NB4 (cell line): ENCODE results near the gene PDE3A.

Experiments
- POLR2A ChIP-seq: IDR thresholded peaks from 2 replicates; pipeline ENCODE4 v1.6.1; 2011; ENCODE audit warnings: mild to moderate bottlenecking; ENCODE audit not compliant: insufficient read length; ENCODE audit errors: extremely low read depth
- TF ChIP-seq, protein P1 (sequence below): IDR thresholded peaks from one replicate; pipeline ENCODE4 v1.5.1; 2012; ENCODE audit warnings: low read depth, low read length
- TF ChIP-seq, protein P2 (sequence below): IDR thresholded peaks from 2 replicates; pipeline ENCODE4 v1.6.1; 2011; ENCODE audit warnings: low read depth, low read length

DNA sequence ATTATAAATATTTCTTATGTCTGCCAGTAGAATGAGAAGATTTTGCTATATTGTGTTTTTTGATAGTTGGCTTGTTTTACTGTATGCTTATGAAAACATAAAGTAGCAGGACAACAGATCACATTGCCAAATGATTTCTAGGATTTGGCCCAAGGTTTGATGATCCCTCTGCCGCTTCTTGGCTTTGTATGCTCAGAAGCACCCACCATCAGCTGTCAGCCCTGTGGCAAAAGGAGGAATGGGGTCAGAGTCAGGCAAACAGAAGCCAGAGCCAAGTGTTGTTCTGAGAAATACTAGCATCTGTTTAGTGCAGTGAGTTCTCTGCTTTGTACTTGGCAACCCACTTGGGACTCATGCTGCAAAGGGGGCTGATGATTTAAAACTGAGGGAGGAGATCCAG is 152.2 kb downstream of the PDE3A start:
- TF ChIP-seq, protein P1, sequence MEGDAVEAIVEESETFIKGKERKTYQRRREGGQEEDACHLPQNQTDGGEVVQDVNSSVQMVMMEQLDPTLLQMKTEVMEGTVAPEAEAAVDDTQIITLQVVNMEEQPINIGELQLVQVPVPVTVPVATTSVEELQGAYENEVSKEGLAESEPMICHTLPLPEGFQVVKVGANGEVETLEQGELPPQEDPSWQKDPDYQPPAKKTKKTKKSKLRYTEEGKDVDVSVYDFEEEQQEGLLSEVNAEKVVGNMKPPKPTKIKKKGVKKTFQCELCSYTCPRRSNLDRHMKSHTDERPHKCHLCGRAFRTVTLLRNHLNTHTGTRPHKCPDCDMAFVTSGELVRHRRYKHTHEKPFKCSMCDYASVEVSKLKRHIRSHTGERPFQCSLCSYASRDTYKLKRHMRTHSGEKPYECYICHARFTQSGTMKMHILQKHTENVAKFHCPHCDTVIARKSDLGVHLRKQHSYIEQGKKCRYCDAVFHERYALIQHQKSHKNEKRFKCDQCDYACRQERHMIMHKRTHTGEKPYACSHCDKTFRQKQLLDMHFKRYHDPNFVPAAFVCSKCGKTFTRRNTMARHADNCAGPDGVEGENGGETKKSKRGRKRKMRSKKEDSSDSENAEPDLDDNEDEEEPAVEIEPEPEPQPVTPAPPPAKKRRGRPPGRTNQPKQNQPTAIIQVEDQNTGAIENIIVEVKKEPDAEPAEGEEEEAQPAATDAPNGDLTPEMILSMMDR = no peak
- no peak for TF ChIP-seq POLR2A
- TF ChIP-seq, protein P2, sequence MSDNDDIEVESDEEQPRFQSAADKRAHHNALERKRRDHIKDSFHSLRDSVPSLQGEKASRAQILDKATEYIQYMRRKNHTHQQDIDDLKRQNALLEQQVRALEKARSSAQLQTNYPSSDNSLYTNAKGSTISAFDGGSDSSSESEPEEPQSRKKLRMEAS = no peak
